Neuronal stem cell (in vitro differentiated cells): Measurements from ENCODE around the gene PWP1.

Source experiments
- DNase-seq: peaks from one replicate; pipeline ENCODE4 v3.0.0-alpha.2; 2013; ENCODE audit warnings: low spot score
- H2AFZ ChIP-seq: one replicate; pipeline ENCODE4 v1.6.1; 2013; ENCODE audit warnings: mild to moderate bottlenecking, low read length, inconsistent platforms
- H2AK5ac ChIP-seq: 2 replicates; pipeline ENCODE4 v1.6.1; 2013; ENCODE audit warnings: low read depth, mild to moderate bottlenecking, inconsistent platforms, low read length, moderate library complexity, mixed read lengths
- H2BK120ac ChIP-seq: 2 replicates; pipeline ENCODE4 v1.6.1; 2013; ENCODE audit warnings: low read depth, mild to moderate bottlenecking, inconsistent platforms, low read length, moderate library complexity, mixed read lengths
- H2BK12ac ChIP-seq: one replicate; pipeline ENCODE4 v1.6.1; 2013; ENCODE audit warnings: low read length, inconsistent platforms
- H2BK15ac ChIP-seq: 2 replicates; pipeline ENCODE4 v1.6.1; 2013; ENCODE audit warnings: mild to moderate bottlenecking, low read length, inconsistent platforms, mixed read lengths
- H2BK5ac ChIP-seq: one replicate; pipeline ENCODE4 v1.6.1; 2013; ENCODE audit warnings: inconsistent platforms, mild to moderate bottlenecking, low read length, moderate library complexity
- H3K14ac ChIP-seq: one replicate; pipeline ENCODE4 v1.6.1; 2013; ENCODE audit warnings: low read length, inconsistent platforms
- H3K18ac ChIP-seq: 2 replicates; pipeline ENCODE4 v1.6.1; 2013; ENCODE audit warnings: low read length, inconsistent platforms
- H3K23ac ChIP-seq: 2 replicates; pipeline ENCODE4 v1.6.1; 2013; ENCODE audit warnings: low read depth, mild to moderate bottlenecking, mixed read lengths, low read length, inconsistent platforms; ENCODE audit not compliant: poor library complexity
- H3K27ac ChIP-seq: replicated peaks from 3 replicates; pipeline ENCODE4 v1.5.1; 2013; ENCODE audit warnings: low read length, inconsistent platforms
- H3K27me3 ChIP-seq, 3 experiments: 2 replicates each; pipeline ENCODE4 v1.6.1; 2013; ENCODE audit warnings: low read length in 3 of 3, mild to moderate bottlenecking in 2 of 3, inconsistent platforms in 1 of 3, low read depth in 1 of 3, mixed read lengths in 1 of 3, moderate library complexity in 1 of 3; ENCODE audit not compliant: control insufficient read depth in 3 of 3, insufficient read depth in 3 of 3
- H3K36me3 ChIP-seq, 2 donors: replicated peaks in 1 of 2; 2 replicates each; pipeline ENCODE4 v1.6.1; 2013; ENCODE audit warnings: low read length in 2 of 2; ENCODE audit not compliant: control insufficient read depth in 2 of 2, insufficient read depth in 2 of 2
- H3K4ac ChIP-seq: 2 replicates; pipeline ENCODE4 v1.6.1; 2013; ENCODE audit warnings: inconsistent platforms, mild to moderate bottlenecking, low read length, moderate library complexity
- H3K4me1 ChIP-seq, 2 donors: 1 replicate in 1 of 2; 2 replicates in 1 of 2; pipeline ENCODE4 v1.6.1; 2013; ENCODE audit warnings: low read length in 2 of 2, low read depth in 1 of 2; ENCODE audit not compliant: control insufficient read depth in 2 of 2, insufficient read depth in 1 of 2
- H3K4me2 ChIP-seq: one replicate; pipeline ENCODE4 v1.6.1; 2013; ENCODE audit warnings: mild to moderate bottlenecking, low read length, inconsistent platforms; ENCODE audit not compliant: insufficient read depth, poor library complexity, severe bottlenecking
- H3K4me3 ChIP-seq, 2 donors: 2 replicates each; pipeline ENCODE4 v1.5.1; 2013; ENCODE audit warnings: low read length in 2 of 2, mild to moderate bottlenecking in 2 of 2, inconsistent platforms in 1 of 2, moderate library complexity in 1 of 2
- H3K79me1 ChIP-seq: one replicate; pipeline ENCODE4 v1.6.1; 2013; ENCODE audit warnings: low read depth, mild to moderate bottlenecking, inconsistent platforms, low read length, moderate library complexity
- H3K9ac ChIP-seq: one replicate; pipeline ENCODE4 v1.6.1; 2013; ENCODE audit warnings: mild to moderate bottlenecking, low read depth, low read length, inconsistent platforms; ENCODE audit not compliant: poor library complexity
- H3K9me3 ChIP-seq, 2 donors: replicated peaks in 1 of 2; 2 replicates each; pipeline versions ENCODE3 to v1.6.1; 2013; ENCODE audit warnings: low read length in 2 of 2, mild to moderate bottlenecking in 2 of 2, inconsistent platforms in 1 of 2, low read depth in 1 of 2, mixed read lengths in 1 of 2, moderate library complexity in 1 of 2; ENCODE audit not compliant: control insufficient read depth in 2 of 2, insufficient read depth in 1 of 2
- H4K8ac ChIP-seq: one replicate; pipeline ENCODE4 v1.6.1; 2013; ENCODE audit warnings: low read depth, mild to moderate bottlenecking, inconsistent platforms, low read length, moderate library complexity
- H4K91ac ChIP-seq: one replicate; pipeline ENCODE4 v1.6.1; 2013; ENCODE audit warnings: low read length, low read depth, mild to moderate bottlenecking, inconsistent platforms; ENCODE audit not compliant: poor library complexity
- WGBS, 2 donors: extraction: QIAGEN DNeasy Blood & Tissue Kit; methylation state at CpG; one replicate each; pipeline ENCODE4 v1.1.7; 2013; ENCODE audit warnings: missing lambda C conversion rate in 2 of 2, mixed read lengths in 1 of 2; ENCODE audit not compliant: insufficient read length in 2 of 2, insufficient replicate concordance in 1 of 2; ENCODE audit errors: extremely low coverage in 2 of 2; 5-methylcytosine and 5-hydroxymethylcytosine counted together

Gene PWP1

DNA sequence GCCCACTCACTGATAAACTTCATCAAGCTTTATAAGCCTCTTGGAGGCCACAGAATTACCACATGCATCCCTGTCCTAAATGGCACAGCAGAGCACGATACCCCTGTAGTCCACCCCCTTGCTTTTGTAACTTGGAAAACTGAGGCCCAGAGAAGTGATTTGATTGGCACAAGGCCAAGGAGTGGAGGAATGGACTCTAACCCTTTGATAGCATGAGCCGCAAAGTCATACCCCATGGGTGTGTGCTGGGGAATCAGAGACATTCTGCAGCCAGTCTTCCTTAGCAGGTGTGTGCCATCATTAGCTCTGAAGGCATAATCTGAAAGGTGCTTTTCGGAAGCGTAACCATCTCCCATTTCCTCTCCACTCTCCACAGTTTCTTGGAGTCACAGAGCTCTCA, 28.5 kb upstream of the PWP1 start:
- Histone ChIP-seq H3K18ac (no peak overlapping the region), H3K36me3 (peaks cover 0 to 9% of the 10 kb centered on the region in 2 donors), H3K14ac (no peak overlapping the region), H2BK120ac (no peak overlapping the region), H2BK15ac (no peak overlapping the region), H3K79me1 (no peaks in the 10 kb centered on the region), H2BK12ac (no peak overlapping the region), H2AK5ac (no peak overlapping the region), H3K27ac (no peak overlapping the region), H3K4me2 (no peak overlapping the region), H2BK5ac (no peak overlapping the region), H3K4me1 (peaks cover 0 to 4% of the 10 kb centered on the region in 2 donors), H3K4me3 (no peak overlapping the region), H3K9me3 (no peaks in the 10 kb centered on the region), H3K4ac (no peak overlapping the region), H4K8ac (no peak overlapping the region), H4K91ac (no peak overlapping the region), H3K23ac (no peak overlapping the region), H2AFZ (no peak overlapping the region), H3K9ac (no peak overlapping the region), H3K27me3 (no peaks in the 10 kb centered on the region)
- no peak for DNase-seq
- WGBS, 2 donors, result no CpG with 5 or more reads among the region's 4 CpGs

DNA sequence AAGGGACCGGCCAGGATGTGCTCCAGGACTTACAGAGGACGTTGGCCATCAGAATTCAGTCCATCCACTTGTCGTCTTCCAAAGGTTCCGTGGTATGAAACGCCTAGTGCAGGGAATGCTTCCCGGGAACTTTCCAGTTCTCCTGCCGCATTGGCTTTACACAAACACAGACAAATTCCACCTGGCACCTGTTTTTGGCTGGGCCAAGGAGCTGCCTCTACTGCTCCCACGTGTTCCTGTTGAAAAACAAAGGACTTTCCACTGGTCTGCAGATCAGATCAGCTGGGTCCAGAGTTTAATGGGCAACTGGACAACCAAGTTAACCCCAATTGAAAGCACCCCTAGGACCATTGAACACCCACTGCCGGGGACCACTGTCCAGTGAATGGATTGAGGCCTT, 28.0 kb upstream of the PWP1 start:
- Histone ChIP-seq H3K27me3 (no peaks in the 10 kb centered on the region), H3K4me1 (peaks cover 0 to 4% of the 10 kb centered on the region in 2 donors), H2AFZ (no peak overlapping the region), H3K9me3 (no peaks in the 10 kb centered on the region), H3K4me2 (no peak overlapping the region), H3K27ac (no peak overlapping the region), H3K79me1 (no peaks in the 10 kb centered on the region), H2AK5ac (no peak overlapping the region), H3K4me3 (no peak overlapping the region), H3K18ac (no peak overlapping the region), H3K23ac (no peak overlapping the region), H3K14ac (no peak overlapping the region), H2BK5ac (no peak overlapping the region), H3K36me3 (peaks cover 0 to 9% of the 10 kb centered on the region in 2 donors), H3K9ac (no peak overlapping the region), H2BK12ac (no peak overlapping the region), H2BK120ac (no peak overlapping the region), H4K91ac (no peak overlapping the region), H2BK15ac (no peak overlapping the region), H4K8ac (no peak overlapping the region), H3K4ac (no peak overlapping the region)
- WGBS, 2 donors, result no CpG with 5 or more reads among the region's 9 CpGs
- DNase-seq, result no peak

DNA sequence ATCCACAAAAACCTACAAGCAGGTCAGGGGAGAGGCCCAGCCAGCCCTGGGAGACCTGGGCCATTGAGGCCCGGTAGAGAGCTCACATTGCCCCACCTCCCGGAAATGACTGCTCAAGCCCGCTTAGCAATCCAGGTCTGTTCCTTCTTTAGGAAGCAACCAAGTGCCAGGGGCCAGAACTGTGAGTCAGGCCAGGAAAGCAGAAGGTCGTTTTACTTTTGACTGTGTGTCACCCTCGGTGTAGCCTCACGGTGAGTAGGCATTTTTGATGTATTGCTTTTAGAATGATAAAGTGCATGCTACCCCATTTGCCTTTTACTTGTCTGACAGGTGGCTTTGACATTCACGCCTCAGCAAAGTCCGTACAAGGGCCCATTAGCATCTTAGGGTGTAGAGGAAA, 25.4 kb upstream of the PWP1 start:
- Histone ChIP-seq H2BK12ac (no peak overlapping the region), H3K27me3 (no peaks in the 10 kb centered on the region), H3K9ac (no peak overlapping the region), H3K79me1 (no peaks in the 10 kb centered on the region), H3K4me2 (no peak overlapping the region), H3K27ac (no peak overlapping the region), H3K23ac (no peak overlapping the region), H3K4ac (no peak overlapping the region), H2BK5ac (no peak overlapping the region), H2AK5ac (no peak overlapping the region), H2BK15ac (peak overlapping the region; percentile 39), H3K36me3 (peaks cover 0 to 9% of the 10 kb centered on the region in 2 donors), H3K14ac (no peak overlapping the region), H3K18ac (peak overlapping the region; percentile 45), H3K4me1 (peaks cover 0 to 4% of the 10 kb centered on the region in 2 donors), H2BK120ac (no peak overlapping the region), H3K4me3 (no peak overlapping the region), H4K91ac (no peak overlapping the region), H2AFZ (peak overlapping the region; percentile 20), H4K8ac (no peak overlapping the region), H3K9me3 (no peaks in the 10 kb centered on the region)
- no CpG with 5 or more reads among the region's 8 CpGs for WGBS, 2 donors
- no peak for DNase-seq

DNA sequence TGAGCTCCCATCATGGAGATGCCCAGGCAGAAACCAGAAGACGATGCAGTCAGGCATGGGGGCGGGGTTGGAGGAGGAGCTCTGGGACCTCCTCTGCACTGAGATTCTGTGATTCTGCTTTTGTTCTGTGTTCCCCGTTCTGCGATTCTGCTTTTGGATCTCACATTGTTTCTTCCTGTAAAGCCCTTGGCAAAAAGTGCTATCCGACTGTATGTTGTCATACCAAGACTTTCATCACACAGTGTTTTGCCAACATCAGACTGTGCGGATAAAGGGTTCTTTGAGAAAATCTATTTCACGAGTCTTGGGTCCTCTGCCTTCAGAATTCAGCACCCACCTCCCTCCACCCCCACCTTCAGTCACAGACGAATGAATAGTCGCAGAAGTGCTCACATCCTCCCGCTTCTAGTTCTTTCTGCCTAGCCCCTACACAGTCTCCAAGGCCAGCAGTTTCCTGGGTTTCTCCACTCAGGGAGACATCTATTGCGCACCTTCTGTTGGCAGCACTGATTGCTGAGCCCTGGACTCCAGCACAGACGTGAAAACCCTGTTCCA, 24.7 kb upstream of the PWP1 start:
- no peak for DNase-seq
- H4K91ac ChIP-seq, result no peak overlapping the region
- no peak overlapping the region for H2BK5ac ChIP-seq
- no CpG with 5 or more reads among the region's 12 CpGs for WGBS, 2 donors
- H3K23ac ChIP-seq, result no peak overlapping the region
- no peak overlapping the region for H3K4me3 ChIP-seq
- no peak overlapping the region for H3K9ac ChIP-seq
- no peak overlapping the region for H2BK12ac ChIP-seq
- peak overlapping the region; percentile 20 for H2AFZ ChIP-seq
- H3K4me2 ChIP-seq, result no peak overlapping the region
- no peaks in the 10 kb centered on the region for H3K79me1 ChIP-seq
- H3K18ac ChIP-seq, result peak overlapping the region; percentile 58
- no peak overlapping the region for H3K14ac ChIP-seq
- H2BK15ac ChIP-seq, result no peak overlapping the region
- H3K27ac ChIP-seq, result no peak overlapping the region
- H4K8ac ChIP-seq, result no peak overlapping the region
- H3K4me1 ChIP-seq, result peaks cover 0 to 4% of the 10 kb centered on the region in 2 donors
- H3K4ac ChIP-seq, result no peak overlapping the region
- peaks cover 0 to 9% of the 10 kb centered on the region in 2 donors for H3K36me3 ChIP-seq
- H3K27me3 ChIP-seq, result no peaks in the 10 kb centered on the region
- H2AK5ac ChIP-seq, result no peak overlapping the region
- no peak overlapping the region for H2BK120ac ChIP-seq
- H3K9me3 ChIP-seq, result no peaks in the 10 kb centered on the region
